NCI-H2029 treated with DMSO at 0.1 percent for 48 hours (cell line): ENCODE measurements around the gene RHOT2.
A peak's percentile ranks its signal among the peaks of the same experiment; 100 is the strongest.

Experiments used
- DNase-seq: peaks from one replicate; lab custom pipeline; 2025; lab: John Stamatoyannopoulos, UW

The RHOT2 gene

GRCh38 chr16:632486-633335, 35.2 kb upstream of the RHOT2 start:
- no peak for DNase-seq

DNA sequence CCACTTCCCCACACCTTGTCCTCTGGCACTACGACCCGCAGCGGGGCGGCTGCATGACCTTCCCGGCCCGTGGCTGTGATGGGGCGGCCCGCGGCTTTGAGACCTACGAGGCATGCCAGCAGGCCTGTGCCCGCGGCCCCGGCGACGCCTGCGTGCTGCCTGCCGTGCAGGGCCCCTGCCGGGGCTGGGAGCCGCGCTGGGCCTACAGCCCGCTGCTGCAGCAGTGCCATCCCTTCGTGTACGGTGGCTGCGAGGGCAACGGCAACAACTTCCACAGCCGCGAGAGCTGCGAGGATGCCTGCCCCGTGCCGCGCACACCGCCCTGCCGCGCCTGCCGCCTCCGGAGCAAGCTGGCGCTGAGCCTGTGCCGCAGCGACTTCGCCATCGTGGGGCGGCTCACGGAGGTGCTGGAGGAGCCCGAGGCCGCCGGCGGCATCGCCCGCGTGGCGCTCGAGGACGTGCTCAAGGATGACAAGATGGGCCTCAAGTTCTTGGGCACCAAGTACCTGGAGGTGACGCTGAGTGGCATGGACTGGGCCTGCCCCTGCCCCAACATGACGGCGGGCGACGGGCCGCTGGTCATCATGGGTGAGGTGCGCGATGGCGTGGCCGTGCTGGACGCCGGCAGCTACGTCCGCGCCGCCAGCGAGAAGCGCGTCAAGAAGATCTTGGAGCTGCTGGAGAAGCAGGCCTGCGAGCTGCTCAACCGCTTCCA, 34.4 kb upstream of the RHOT2 start:
- no peak for DNase-seq

- DNase-seq, result no peak
Measured at GRCh38 chr16:634051-634670, 33.8 kb upstream of the RHOT2 start.

DNA sequence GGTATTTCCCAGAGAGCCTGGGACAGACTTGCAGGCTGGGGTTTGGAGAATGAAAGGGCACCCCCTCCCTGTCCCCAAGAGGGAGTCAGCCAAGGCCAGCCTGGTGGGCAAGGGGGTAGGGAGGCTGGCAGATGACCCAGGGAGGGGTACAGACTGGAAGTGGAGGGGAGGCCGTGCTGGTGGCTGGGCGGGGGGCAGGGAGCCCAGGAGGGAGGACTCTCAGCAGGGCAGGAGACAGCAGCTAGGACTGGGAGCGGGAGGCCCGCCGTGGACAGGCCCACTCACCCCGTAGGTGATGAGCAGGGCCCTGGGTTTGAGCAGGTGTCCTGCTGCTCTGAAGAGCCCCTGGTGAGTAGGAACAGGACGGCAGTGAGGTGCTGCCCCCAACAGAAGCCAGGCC, 32.9 kb upstream of the RHOT2 start:
- no peak for DNase-seq

- DNase-seq, result no peak
Measured at GRCh38 chr16:635573-636205, 32.2 kb upstream of the RHOT2 start.

DNA sequence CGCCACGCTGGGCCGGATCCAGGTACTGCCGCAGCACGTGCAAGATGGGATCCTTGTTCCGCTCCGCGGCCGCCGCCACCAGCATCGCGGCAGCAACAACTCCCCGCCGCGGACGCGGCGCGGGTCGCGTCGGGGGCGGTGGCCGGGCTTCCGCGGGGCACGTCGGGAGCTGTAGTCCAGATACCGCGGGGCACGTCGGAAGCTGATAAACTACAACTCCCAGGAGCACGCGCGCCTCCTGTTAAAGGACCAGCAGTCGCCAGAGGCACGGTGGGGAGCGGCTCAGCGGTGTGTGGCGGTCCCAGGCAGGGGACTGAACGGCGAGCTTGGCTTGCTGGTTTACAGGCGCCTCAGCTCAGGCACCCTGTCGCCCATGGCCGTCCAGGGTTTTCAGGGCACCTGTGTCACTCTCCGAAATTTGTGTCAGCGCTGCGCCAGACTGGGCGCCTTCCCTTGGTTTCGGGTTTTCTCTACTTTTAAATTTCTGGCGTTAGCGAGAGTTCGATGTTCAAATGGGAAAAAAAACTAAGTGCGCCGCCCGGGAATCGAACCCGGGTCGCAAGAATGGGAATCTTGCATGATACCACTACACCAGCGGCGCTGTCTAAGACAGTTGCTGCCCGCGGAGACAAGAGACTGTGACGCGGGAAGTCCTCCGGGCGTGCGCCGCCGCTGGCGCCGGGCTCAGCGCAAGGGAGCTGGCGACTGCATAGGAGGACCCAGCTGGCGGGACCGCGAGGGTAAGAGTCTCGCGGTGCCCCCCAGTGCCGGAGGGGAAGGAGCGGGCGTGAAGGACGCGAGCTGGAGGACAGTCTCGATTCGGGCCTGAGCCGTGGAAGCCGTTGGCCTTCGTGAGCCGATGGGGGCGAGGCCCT, 31.5 kb upstream of the RHOT2 start, which contains the start of gene METTL26:
TSS of gene METTL26 (minus strand) at position 100 of the 875 bp plus-strand sequence. CDS start at position 85, 15 bp downstream.
- DNase-seq, result peak; percentile 78

- DNase-seq, result no peak
Measured at GRCh38 chr16:637081-638018, 30.6 kb upstream of the RHOT2 start.

DNA sequence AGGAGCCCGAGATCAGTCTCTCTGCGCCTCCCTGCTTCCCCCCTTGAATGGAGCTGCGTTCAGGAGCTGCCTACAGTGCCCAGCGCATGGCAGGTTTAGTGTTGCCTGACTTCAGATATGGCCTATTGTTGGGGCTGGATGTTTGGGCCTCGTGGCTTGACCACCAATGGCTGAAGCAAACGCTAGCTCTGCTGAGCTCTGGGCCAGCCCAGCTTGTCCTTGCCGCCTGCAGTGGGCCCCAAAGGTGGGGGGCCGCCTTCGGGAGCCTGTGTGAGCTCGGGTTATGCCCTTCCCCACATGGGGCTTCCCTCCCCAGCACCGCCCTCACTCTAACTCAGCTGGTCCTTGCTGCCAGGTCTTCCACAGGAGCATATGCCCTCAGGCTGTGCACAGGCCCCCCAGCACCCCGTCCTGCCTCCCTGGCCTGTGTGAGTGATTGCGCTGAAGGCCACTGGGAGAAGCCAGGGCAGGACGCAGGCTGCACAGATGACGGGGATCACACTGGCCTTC, 29.8 kb upstream of the RHOT2 start:
- no peak for DNase-seq

DNA sequence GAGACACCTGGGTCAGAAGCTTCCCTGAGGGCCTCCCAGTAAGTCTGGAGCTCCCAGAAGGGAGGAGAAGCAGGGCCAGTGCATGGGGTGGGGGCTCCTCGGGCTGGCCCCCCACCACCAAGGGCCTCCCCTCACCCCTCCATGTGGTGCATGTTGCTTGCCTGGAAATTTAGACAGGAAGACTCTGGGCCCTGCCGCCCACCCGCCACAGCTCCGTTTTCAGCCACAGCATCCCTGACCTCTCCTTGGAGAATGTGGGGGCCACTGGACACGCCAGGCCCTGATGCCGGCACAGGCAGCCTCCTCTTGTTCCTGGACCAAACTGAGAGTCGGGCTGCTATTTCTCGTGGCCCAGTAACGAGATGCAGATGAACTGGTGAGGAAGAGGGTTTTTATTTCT, 29.1 kb upstream of the RHOT2 start:
- no peak for DNase-seq

DNA sequence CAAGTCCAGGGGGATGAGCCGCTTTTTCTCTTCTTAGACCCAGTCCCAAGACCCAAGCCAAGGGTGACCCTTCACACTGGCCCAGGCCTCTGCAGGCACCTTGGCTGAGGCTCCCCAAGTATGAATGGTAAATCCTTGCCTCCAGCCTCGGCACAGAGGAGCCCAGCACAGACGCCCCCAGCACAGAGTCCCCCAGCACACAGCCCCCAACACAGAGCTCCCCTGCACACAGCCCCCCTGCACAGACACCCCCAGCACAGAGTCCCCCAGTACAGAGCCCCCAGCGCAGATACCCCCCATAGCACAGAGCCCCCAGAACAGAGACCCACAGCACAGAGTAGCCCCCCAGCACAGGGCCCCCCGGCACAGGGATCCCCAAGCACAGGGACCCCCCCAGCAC, 27.3 kb upstream of the RHOT2 start:
- no peak for DNase-seq

DNA sequence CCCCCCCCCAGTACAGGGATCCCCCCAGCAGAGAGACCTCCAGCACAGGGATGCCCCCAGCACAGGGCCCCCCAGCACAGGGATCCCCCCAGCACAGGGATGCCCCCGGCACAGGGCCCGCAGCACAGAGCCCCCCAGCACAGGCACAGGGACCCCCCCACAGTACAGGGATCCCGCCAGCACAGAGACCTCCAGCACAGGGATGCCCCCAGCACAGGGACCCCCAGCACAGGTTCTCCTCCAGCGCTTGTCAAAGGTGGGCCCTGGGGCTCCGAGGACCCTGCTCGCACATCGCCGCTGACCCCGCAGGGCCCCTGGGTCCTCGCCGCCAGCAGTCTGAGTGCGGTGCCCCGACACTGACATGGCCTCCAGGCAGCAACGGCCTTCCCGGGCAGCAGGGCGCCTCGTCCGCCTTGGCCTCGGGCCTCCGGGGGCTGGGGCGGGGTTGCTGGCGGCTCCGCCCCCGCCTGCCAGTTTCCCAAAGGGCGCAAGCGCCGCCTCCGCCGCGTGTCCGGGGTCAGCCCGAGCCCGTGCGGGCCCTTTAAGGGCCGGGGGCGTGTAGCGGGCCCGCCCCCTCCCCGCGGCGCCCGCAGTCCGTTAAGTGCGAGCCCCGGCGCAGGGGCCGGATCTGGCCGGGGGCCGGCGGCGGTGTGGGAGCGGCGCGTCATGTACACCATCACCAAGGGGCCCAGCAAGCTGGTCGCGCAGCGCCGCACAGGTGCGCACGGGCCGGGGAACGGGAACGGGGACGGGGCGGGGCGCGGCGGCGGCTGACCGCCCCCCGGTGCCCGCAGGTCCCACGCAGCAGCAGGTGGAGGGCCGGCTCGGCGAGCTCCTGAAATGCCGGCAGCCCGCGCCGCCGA, 26.4 kb upstream of the RHOT2 start, which contains the start of gene MCRIP2:
TSS of gene MCRIP2 (plus strand) at position 503 of the 863 bp plus-strand sequence. CDS start at position 667, 164 bp downstream.
- no peak for DNase-seq

- no peak for DNase-seq
Measured at GRCh38 chr16:642189-643049, 25.5 kb upstream of the RHOT2 start.

- no peak for DNase-seq
Measured at GRCh38 chr16:643050-643368, 24.9 kb upstream of the RHOT2 start.

GRCh38 chr16:644556-644955, 23.4 kb upstream of the RHOT2 start:
- no peak for DNase-seq

- no peak for DNase-seq
Measured at GRCh38 chr16:645852-646678, 21.9 kb upstream of the RHOT2 start.

DNA sequence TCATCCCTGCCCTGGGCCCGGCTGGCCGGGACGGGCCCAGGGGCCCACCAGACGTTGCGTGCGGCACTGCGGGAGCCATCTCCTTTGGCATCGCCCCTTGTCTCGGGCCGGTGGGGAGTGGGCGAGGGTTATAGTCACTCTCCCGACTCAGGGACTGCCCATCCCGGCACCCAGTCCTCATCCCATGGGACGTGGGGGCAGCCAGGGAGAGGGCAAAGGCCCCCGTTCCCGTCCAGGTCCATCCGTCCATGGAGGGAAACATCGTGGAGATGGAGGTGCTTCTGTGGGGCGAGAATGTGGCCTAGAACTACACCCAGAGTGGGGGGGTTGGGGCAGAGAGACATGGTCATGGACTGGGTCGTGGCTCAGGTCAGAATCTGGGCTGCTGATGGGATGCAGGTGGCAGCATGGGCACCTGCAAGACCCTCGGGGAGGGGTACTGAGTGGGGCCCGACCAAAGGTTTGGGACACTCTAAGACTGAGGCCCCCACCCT, 21.2 kb upstream of the RHOT2 start:
- DNase-seq, result no peak
